GM12865 (cell line): ENCODE data around the gene ACTL10.
"Not testable (repeated sequence)": the region's sequence is repeated elsewhere in the genome, so short reads cannot be mapped to it uniquely, and the experiment has no call there.

Source experiments
- DNase-seq: peaks from one replicate; pipeline ENCODE4 v3.0.0; 2010; ENCODE audit warnings: low read depth
- H3K4me3 ChIP-seq: 2 replicates; pipeline ENCODE4 v1.5.1; 2011; ENCODE audit warnings: mild to moderate bottlenecking, low read depth, low read length, control low read depth
- TF ChIP-seq, protein P1 (sequence below): IDR thresholded peaks from 2 replicates; pipeline ENCODE4 v1.5.1; 2011; ENCODE audit warnings: low read length, control low read depth, low read depth, inconsistent platforms; ENCODE audit not compliant: insufficient read depth; ENCODE audit errors: missing control alignments

Gene ACTL10

DNA sequence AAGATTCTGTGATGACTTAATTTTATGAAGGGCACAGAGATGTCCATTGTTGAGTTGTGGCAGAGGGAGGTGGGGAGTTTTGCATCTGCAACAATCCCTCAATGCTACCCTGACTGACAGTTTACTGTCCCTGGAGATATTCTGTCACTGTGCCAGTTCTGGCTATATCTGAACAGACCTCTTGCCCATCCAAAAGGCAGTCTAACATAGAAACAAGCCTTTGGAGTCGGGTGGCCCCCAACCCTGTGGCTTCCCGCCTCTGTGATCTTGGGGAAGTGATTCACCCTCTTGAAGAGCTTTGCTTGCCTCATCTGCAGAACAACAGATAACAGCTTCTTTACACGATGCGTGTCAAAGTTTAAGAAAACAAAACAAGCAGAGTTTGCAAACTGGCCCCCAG is 23.2 kb downstream of the ACTL10 start:
- H3K4me3 ChIP-seq = no peak overlapping the region
- DNase-seq = no peak

DNA sequence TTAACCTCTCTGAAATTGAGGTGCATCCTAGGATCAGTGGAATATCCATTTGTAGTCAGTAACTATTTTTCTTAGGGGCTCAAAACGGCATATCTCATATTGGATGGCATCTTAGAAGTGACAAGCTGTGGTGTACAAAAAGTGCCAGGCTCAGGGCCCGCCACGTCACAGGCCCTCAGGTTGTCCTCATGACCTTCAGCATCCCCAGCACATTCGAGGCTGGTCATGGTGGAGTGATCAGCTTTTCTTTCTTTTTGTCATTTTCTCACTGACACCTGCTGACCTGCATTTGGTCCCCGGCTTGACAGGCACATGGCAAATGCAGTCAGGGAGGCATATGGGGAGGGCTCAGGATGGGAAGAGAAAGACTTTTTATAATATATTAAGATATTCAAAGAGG is 26.5 kb downstream of the ACTL10 start:
- no peak overlapping the region for H3K4me3 ChIP-seq
- DNase-seq = no peak
- TF ChIP-seq, protein P1, sequence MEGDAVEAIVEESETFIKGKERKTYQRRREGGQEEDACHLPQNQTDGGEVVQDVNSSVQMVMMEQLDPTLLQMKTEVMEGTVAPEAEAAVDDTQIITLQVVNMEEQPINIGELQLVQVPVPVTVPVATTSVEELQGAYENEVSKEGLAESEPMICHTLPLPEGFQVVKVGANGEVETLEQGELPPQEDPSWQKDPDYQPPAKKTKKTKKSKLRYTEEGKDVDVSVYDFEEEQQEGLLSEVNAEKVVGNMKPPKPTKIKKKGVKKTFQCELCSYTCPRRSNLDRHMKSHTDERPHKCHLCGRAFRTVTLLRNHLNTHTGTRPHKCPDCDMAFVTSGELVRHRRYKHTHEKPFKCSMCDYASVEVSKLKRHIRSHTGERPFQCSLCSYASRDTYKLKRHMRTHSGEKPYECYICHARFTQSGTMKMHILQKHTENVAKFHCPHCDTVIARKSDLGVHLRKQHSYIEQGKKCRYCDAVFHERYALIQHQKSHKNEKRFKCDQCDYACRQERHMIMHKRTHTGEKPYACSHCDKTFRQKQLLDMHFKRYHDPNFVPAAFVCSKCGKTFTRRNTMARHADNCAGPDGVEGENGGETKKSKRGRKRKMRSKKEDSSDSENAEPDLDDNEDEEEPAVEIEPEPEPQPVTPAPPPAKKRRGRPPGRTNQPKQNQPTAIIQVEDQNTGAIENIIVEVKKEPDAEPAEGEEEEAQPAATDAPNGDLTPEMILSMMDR = no peak

More for the DNA sequence above, 23.2 kb downstream of the ACTL10 start:
- TF ChIP-seq, protein P1 = no peak

DNA sequence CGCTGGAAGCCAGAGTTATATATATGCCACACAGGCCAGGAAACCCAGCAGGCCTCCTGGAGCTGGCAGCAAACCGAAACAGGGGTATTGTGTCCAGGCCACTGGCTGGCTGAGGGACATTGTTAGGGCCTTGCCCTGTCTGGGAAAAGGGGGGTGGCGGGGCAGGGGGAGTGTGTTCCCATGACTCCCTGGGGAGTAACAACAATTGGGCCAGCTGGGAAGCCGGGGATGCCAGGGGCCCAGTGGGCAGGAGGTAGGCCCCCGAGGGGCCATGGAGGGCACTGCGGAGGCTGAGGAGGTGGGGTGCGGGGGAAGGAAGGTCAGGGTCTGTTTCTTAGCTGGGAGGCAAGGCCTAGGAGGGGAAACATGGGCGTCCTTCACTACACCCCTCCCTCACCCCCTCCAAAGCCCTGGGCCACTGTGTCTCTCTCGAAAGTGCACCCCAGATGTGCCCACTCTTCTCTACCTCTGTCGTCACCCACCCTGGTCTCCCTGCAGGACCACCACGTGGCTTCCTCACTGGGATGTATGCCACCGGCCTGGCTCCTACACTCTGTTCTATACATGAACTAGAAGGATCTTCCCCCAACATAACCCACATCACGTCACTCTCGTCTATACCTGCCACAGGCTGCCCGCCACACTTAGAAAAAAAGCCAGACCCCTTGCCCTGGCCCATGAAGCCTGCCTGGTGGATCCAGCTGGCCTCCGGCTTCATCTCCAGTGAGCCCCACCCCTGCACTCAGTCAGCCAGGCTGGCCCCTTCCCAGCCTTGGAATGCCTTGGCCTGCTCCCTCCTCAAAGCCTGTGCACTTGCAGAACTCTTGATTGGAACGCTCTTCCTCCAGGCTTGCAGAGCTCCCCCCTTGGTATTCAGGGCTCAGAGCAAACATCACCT is 27.2 kb downstream of the ACTL10 start:
- TF ChIP-seq, protein P1 = no peak
- H3K4me3 ChIP-seq = no peak overlapping the region
- no peak for DNase-seq

DNA sequence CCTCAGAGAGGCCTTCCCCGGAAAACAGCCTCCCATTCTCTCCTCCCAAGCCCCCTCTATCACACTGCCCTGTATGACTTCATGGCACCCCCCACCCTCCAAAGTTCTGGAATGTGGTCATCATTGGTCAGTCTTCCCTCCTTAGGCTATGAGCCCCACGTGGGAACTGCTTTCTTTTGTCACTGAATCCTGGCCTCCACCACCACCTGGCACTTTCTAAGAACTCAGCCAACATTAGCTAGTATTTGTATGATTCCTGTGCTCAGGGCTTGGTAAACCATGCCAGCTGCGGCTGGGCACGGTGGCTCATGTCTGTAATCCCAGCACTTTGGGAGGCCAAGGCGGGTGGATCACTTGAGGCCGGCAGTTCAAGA is 27.9 kb downstream of the ACTL10 start:
- no peak for DNase-seq
- TF ChIP-seq, protein P1 = no peak
- no peak overlapping the region for H3K4me3 ChIP-seq

DNA sequence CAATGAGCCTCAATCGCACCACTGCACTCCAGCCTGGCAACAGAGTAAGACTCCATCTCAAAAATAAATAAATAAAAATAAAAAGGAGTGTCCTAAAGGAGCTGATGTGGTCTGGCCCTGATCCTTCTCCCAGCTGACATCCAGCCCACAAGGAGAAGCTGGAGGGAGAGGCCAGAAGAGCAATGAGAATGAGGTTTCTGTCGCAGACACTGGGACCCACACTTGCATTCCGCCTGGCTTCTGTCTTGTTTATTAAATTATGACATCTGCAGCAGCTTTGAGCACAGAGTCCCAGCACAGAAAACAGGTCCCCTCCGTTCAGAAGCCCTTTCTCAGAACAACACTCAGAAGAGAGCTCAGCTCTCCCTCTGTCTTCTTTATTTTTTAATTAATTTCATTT is 29.7 kb downstream of the ACTL10 start:
- DNase-seq = no peak
- no peak overlapping the region for H3K4me3 ChIP-seq

DNA sequence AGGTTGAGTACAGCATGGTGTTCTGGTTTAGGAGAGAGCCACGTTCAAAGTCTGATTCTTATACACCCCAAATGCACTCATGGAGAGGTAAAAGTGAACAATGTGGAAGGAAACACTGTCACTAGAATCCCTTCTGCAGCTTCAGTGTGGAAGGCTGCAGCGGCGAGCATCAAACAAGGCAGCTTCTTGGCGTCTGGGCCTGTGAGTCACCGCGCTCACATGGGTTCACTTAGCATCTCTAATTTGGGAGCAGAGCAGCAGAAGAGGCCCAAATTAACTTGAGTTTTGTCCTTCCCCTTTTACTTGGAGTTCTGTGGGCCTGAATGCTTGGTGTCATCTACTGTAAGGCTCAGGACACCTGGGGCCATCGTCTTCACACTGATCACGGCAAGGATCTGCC is 30.4 kb downstream of the ACTL10 start:
- no peak overlapping the region for H3K4me3 ChIP-seq
- TF ChIP-seq, protein P1 = no peak
- DNase-seq = no peak

More for the DNA sequence above, 29.7 kb downstream of the ACTL10 start:
- TF ChIP-seq, protein P1 = no peak

DNA sequence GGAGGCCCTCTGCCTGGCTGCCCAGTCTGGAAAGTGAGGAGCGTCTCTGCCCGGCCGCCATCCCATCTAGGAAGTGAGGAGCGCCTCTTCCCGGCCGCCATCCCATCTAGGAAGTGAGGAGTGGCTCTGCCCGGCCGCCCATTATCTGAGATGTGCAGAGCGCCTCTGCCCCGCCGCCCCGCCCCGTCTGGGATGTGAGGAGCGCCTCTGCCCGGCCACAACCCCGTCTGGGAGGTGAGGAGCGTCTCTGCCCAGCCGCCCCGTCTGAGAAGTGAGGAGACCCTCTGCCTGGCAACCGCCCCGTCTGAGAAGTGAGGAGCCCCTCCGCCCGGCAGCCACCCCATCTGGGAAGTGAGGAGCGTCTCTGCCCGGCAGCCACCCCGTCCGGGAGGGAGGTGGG is 32.2 kb downstream of the ACTL10 start:
- H3K4me3 ChIP-seq, DNase-seq: not testable (repeated sequence)

DNA sequence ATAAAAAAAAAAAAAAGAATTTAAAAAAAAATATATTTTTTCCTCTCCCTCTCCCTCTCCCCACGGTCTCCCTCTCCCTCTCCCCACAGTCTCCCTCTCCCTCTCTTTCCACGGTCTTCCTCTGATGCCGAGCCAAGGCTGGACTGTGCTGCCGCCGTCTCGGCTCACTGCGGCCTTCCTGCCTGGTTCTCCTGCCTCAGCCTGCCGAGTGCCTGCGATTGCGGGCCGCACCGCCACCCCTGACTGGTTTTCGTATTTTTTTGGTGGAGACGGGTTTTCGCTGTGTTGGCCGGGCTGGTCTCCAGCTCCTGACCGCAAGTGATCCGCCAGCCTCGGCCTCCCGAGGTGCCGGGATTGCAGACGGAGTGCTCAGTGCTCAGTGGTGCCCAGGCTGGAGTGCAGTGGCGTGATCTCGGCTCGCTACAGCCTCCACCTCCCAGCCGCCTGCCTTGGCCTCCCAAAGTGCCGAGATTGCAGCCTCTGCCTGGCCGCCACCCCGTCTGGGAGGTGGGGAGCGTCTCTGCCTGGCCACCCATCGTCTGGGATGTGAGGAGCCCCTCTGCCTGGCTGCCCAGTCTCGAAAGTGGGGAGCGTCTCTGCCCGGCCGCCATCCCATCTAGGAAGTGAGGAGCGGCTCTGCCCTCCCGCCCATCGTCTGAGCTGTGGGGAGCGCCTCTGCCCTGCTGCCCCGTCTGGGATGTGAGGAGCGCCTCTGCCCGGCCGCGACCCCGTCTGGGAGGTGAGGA is 34.1 kb downstream of the ACTL10 start:
- DNase-seq, H3K4me3 ChIP-seq: not testable (repeated sequence)
